ENCODE measurements around the gene TRAPPC3.

- TF ChIP-seq CTCF (IDR thresholded peaks at IDR 0.05) (no peak), POLR2A (IDR thresholded peaks at IDR 0.05) (no peak)
These were observed 22.3 kb downstream of the TRAPPC3 start for GRCh38 chr1:36126797-36127500.
